Islet of Langerhans (tissue), 1 donor: ENCODE data around the gene ATG4C.
A peak's percentile ranks its signal among the peaks of the same experiment; 100 is the strongest.
"Not testable (repeated sequence)": the region's sequence is repeated elsewhere in the genome, so short reads cannot be mapped to it uniquely, and the experiment has no call there.

Source experiments
- FAIRE-seq: peaks from one replicate; lab custom pipeline; 2011; peaks lifted over from hg19 to GRCh38; lab: Jason Lieb, UNC

Gene ATG4C

GRCh38 chr1:62783736-62784508 lies at the start of gene ATG4C:
TSS of gene ATG4C (plus strand) at chr1:62784132. CDS start at chr1:62803787, 19,655 bp downstream.
- peak; percentile 94 for FAIRE-seq

GRCh38 chr1:62735491-62736171 lies 48.3 kb upstream of the ATG4C start:
- no peak for FAIRE-seq

GRCh38 chr1:62740701-62741100 lies 43.2 kb upstream of the ATG4C start:
- FAIRE-seq = not testable (repeated sequence)

- FAIRE-seq = no peak
Observed at GRCh38 chr1:62744611-62745577, 39.0 kb upstream of the ATG4C start.

- peak; percentile 100 for FAIRE-seq
Observed at GRCh38 chr1:62746086-62746808, 37.7 kb upstream of the ATG4C start.

GRCh38 chr1:62746809-62747138 lies 37.2 kb upstream of the ATG4C start:
- FAIRE-seq = no peak

- no peak for FAIRE-seq
Observed at GRCh38 chr1:62753031-62753965, 30.6 kb upstream of the ATG4C start.

- FAIRE-seq = not testable (repeated sequence)
Observed at GRCh38 chr1:62754938-62755337, 29.0 kb upstream of the ATG4C start.

GRCh38 chr1:62756255-62756884 lies 27.6 kb upstream of the ATG4C start:
- FAIRE-seq = not testable (repeated sequence)

GRCh38 chr1:62759232-62759875 lies 24.6 kb upstream of the ATG4C start:
- FAIRE-seq = not testable (repeated sequence)

GRCh38 chr1:62760021-62760782 lies 23.7 kb upstream of the ATG4C start:
- FAIRE-seq = not testable (repeated sequence)

GRCh38 chr1:62761223-62761870 lies 22.6 kb upstream of the ATG4C start:
- FAIRE-seq = not testable (repeated sequence)

- FAIRE-seq = not testable (repeated sequence)
Observed at GRCh38 chr1:62762027-62762426, 21.9 kb upstream of the ATG4C start.

GRCh38 chr1:62765981-62766380 lies 18.0 kb upstream of the ATG4C start:
- FAIRE-seq = no peak

- FAIRE-seq = not testable (repeated sequence)
Observed at GRCh38 chr1:62768551-62768950, 15.4 kb upstream of the ATG4C start.

- FAIRE-seq = no peak
Observed at GRCh38 chr1:62772607-62773295, 11.2 kb upstream of the ATG4C start.

GRCh38 chr1:62774006-62774405 lies 9.9 kb upstream of the ATG4C start:
- FAIRE-seq = no peak
